GM15510 (cell line): ENCODE measurements around the gene HRH3.

Source experiments
- POLR2A ChIP-seq: IDR thresholded peaks from 3 replicates; pipeline ENCODE4 v1.6.1; 2011; ENCODE audit warnings: borderline replicate concordance; ENCODE audit not compliant: insufficient read length; ENCODE audit errors: extremely low read depth

Gene HRH3

DNA sequence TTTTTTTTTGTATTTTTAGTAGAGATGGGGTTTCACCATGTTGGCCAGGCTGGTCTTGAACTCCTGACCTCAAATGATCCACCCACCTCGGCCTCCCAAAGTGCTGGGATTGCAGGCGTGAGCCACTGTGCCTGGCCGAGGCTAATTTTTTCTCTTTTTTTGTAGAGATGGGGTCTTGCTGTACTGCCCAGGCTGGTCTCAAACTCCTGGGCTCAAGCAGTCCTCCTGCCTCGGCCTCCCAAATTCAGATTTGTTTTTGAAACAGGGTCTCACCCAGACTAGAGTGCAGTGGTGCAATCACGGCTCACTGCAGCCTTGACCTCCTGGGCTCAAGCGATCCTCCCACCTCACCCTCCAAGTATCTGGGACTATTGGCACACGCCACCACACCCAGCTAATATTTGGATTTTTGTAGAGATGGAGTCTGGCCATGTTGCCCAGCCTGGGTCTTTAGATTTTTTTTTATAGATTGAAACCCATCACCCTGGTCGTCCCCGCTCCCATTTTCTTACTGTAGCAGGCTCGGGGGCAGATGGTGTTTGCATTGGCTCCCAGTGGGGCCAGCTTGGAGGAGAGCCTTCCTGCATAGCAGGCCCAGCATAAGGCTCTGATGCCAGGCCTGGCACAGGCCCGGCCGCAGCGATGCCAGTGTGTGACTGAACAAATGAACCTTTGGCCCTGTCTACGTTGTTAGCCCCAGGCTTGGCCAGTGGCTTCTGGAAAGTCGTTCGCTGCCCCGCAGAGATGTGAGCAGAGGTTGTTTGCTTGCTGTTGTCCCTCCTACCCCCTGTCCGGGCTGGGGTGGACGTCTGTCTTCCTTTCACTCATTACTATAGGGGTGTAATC lies 41.5 kb downstream of the HRH3 start:
- TF ChIP-seq POLR2A = no peak

DNA sequence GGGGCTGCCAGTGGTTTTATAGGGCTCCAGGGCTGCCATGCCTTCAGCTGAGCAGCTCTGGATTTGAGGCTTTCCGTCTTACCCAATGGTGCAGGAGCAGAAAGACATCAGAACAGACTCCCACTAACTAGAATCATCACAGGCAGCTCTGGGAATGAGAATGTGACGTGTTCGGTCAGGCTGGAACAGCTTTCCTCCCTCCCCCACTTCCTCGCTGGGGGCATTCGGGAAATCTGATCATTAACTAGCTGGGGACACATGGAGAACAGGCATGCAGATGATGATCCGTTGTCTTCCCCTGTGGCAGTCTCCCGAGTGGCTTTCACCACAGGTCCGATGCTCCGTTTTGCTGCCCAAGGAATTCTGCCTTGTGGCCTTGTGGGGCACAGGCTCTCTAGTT lies 42.8 kb downstream of the HRH3 start:
- TF ChIP-seq POLR2A = no peak

GRCh38 chr20:62176866-62177265 lies 43.2 kb downstream of the HRH3 start:
- TF ChIP-seq POLR2A = no peak

GRCh38 chr20:62175711-62176110 lies 44.4 kb downstream of the HRH3 start:
- no peak for TF ChIP-seq POLR2A

DNA sequence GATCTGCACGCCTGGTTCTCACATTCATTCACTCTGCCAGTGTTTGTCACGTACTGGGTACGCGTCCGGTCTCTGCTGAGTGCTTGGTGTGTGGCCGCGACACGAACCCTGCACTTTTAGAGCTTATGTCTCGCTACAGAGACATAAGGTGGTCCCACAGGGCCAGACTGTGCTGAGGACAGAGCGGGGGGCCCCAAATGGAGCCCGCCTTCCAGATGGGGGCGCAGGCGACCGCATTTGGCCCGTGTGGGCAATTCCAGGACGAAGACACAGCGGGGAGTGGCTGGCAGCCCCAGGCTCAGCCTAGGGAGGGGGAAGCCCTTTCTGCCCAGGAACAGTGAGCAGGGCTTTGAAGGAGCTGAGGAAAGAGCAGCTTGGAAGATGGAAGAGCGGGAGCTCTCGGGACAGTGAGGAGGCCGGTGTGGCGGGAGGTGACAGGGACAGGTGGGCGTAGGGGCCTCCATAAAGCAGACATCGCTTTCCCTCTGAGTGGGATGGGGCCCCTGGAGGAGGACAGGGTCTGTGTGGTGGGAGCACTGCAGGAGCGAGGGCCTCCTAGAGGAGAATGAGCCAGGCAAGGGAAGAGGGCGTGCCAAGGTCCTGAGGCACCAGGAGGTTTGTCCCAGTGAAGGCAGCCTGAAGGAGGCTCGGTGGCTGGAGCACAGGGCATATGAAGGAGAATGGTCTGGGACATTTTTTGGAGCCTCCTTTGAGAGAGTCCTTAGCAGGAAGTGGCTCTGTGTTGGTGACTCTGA lies 45.0 kb downstream of the HRH3 start:
- TF ChIP-seq POLR2A = no peak

- TF ChIP-seq POLR2A = no peak
These were observed 45.9 kb downstream of the HRH3 start for GRCh38 chr20:62174021-62174804.

GRCh38 chr20:62172666-62173065 lies 47.4 kb downstream of the HRH3 start:
- no peak for TF ChIP-seq POLR2A

GRCh38 chr20:62171245-62171644 lies 48.8 kb downstream of the HRH3 start:
- TF ChIP-seq POLR2A = no peak

- TF ChIP-seq POLR2A = no peak
These were observed 49.5 kb downstream of the HRH3 start for GRCh38 chr20:62170536-62170935.

DNA sequence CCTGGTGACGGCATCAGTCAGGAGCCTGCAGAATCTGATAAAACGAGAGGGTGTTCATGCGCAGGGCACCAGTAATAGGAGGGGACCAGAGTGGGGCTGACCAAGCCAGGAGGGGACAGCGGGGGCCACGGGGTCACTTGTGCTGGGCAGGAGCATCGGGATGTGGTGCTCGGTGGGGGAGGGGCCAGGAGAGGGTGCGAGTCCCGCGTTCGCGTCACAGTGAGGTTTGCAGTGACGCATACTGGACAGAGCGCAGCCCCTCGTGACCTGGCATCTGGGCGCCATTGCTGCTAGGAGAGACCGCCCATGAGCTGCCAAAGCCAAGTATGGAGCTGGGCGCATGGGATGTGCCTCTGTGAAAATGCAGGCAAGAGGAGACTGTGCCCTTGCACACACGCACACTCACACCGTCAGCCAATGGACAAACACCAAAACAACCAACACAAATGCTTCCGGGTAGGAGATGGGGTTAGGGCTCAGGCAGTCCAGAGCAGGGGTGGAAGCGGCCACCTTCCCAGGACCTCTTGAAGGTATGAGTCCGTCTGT lies 51.1 kb downstream of the HRH3 start:
- TF ChIP-seq POLR2A = no peak

DNA sequence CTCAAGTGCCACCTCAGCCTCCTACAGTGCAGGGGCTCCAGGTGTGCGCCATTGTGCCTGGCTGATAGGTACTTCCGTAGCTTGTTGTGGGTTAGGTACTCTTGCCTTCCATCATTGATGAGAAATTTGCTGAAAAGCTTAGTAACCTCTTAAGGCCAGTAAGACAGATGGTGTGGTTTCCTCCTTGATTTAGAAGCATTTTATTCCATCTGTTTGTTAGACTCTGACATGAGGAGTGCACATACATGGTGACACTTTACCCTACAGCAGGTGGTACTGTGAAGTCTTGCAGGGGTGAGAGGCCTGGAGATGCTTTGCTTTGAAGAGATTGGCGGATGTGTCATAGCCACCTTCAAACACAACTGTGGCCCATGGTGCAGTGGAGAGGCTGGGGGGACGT lies 52.0 kb downstream of the HRH3 start:
- no peak for TF ChIP-seq POLR2A

- TF ChIP-seq POLR2A = no peak
These were observed 52.6 kb downstream of the HRH3 start for GRCh38 chr20:62167474-62167873.

- no peak for TF ChIP-seq POLR2A
These were observed 54.2 kb downstream of the HRH3 start for GRCh38 chr20:62165762-62166399.
